ENCODE measurements around the gene CES3.

GRCh38 chr16:66915041-66915440, 46.0 kb upstream of the CES3 start:
- TF ChIP-seq CTCF (IDR thresholded peaks at IDR 0.05) (no peak), POLR2A (IDR thresholded peaks at IDR 0.05) (no peak)
